ENCODE results near the gene THOC6. TPM values are rescaled to one million over a fixed set of nuclear protein-coding genes. Genes with fewer than 3 reads are reported as not detected.
A peak's percentile ranks its signal among the peaks of the same experiment; 100 is the strongest.

THOC6 gene
- total and polyA plus RNA-seq, 9 of the 15 experiments (the other 6 are each of a cell fraction or from before 2014, with no cell fraction given) = 2.5 to 65.4 (median 42.3) TPM

GRCh38 chr16:3023669-3024478 is at the start of gene THOC6, which contains the start of gene HCFC1R1 (continued):
- peak; percentile 39; the same call in 1 of the 2 replicates for TF ChIP-seq REST (IDR thresholded peaks at IDR 0.05; ENCODE audit: borderline replicate concordance)
- peak; percentile 71 for TF ChIP-seq REST (CRISPR knock-in tag; IDR thresholded peaks at IDR 0.05; ENCODE audit: low read depth)
- peak; percentile 73; the same call in 1 of the 2 replicates for TF ChIP-seq NKRF (IDR thresholded peaks at IDR 0.05; ENCODE audit: borderline replicate concordance)
- TF ChIP-seq RBM39 (optimal IDR thresholded peaks at IDR 0.05; ENCODE audit: low read depth, low read length) = peak; percentile 37
- TF ChIP-seq SP1 (CRISPR knock-in tag; IDR thresholded peaks at IDR 0.05) = peak; percentile 90
- peak; percentile 73; the same call in 1 of the 2 replicates for TF ChIP-seq MYNN (IDR thresholded peaks at IDR 0.05)
- TF ChIP-seq MYNN (CRISPR knock-in tag; IDR thresholded peaks at IDR 0.05) = no peak
- TF ChIP-seq HBP1 (CRISPR knock-in tag; IDR thresholded peaks at IDR 0.05) = peak; percentile 29; the same call in 1 of the 2 replicates
- 0 out of 2 replicates have a peak, but pooled peaks have one; percentile 42 for TF ChIP-seq ESRRA (IDR thresholded peaks at IDR 0.05; ENCODE audit: borderline replicate concordance, low read depth)
- no peak for TF ChIP-seq KAT8 (IDR thresholded peaks at IDR 0.05; ENCODE audit: low read depth)
- peak; percentile 89 for TF ChIP-seq BHLHE40 (IDR thresholded peaks at IDR 0.05; ENCODE audit: low read length)
- TF ChIP-seq CHD2 (IDR thresholded peaks at IDR 0.05; ENCODE audit: low read depth, low read length) = peak; percentile 91
- TF ChIP-seq KDM5B (IDR thresholded peaks at IDR 0.05; ENCODE audit: insufficient replicate concordance, low read depth, low read length) = peak; percentile 87
- peak; percentile 92 for TF ChIP-seq PHF8 (IDR thresholded peaks at IDR 0.05; ENCODE audit: borderline replicate concordance, low read length)
- no peak for TF ChIP-seq ZNF717 (CRISPR knock-in tag; IDR thresholded peaks at IDR 0.05)
- no peak for TF ChIP-seq ZFPM2 (CRISPR knock-in tag; IDR thresholded peaks at IDR 0.05)
- TF ChIP-seq ZNF274 (IDR thresholded peaks at IDR 0.05; ENCODE audit: borderline replicate concordance, low read depth, low read length) = peak; percentile 22; the same call in 1 of the 2 replicates

Measured in K562 (cell line).